Uterus (tissue), 2 donors: Measurements from ENCODE around the gene ST6GAL2.

Experiments
- CTCF ChIP-seq, 4 experiments: fragments of 200-600 bp in 2 of 4; fragments of 450-650 bp in 2 of 4; sonication (generic) in 2 of 4; IDR thresholded peaks; one replicate each; pipeline ENCODE4 v1.5.1; 2016 to 2019; ENCODE audit warnings: antibody characterized with exemption in 4 of 4, mild to moderate bottlenecking in 2 of 4, moderate library complexity in 1 of 4
- POLR2A ChIP-seq, 2 donors: fragments of 450-650 bp; IDR thresholded peaks; one replicate each; pipeline ENCODE4 v1.6.1; 2016; ENCODE audit warnings: antibody characterized with exemption in 2 of 2, mild to moderate bottlenecking in 1 of 2, moderate library complexity in 1 of 2

GRCh38 chr2:106771811-106772210 is 114.2 kb downstream of the ST6GAL2 start:
- TF ChIP-seq POLR2A (IDR thresholded peaks at IDR 0.05) = no peak
- no peak for TF ChIP-seq CTCF (IDR thresholded peaks at IDR 0.05)
